Measurements from ENCODE around the gene TGM1. TPM values are rescaled to one million over a fixed set of nuclear protein-coding genes. Genes with fewer than 3 reads are reported as not detected.
"Not testable (repeated sequence)": the region's sequence is repeated elsewhere in the genome, so short reads cannot be mapped to it uniquely, and the experiment has no call there.

Gene TGM1
- total and polyA plus RNA-seq, 2 donors (not counting 1 experiment from before 2014, with no cell fraction given), result 2.7 to 11.9 TPM

- Histone ChIP-seq H3K27me3 (replicated peaks in 1 of 4; ENCODE audit: control extremely low read depth in 1 of 4, control insufficient read depth in 3 of 4, insufficient read depth in 4 of 4, low read length in 3 of 4) (no peaks in the 10 kb centered on the region), H3K79me2 (ENCODE audit: control insufficient read depth, insufficient read depth, low read length) (peaks cover 70% of the 10 kb centered on the region), H3K9ac (ENCODE audit: low read length) (no peak overlapping the region), H3K27ac (ENCODE audit: low read length in 2 of 2) (no peak overlapping the region), H3K4me3 (ENCODE audit: control extremely low read depth in 1 of 5, extremely low read depth in 1 of 5, insufficient read depth in 1 of 5, low read depth in 2 of 5, low read length in 4 of 5) (no peak overlapping the region), H3K4me1 (ENCODE audit: control insufficient read depth in 2 of 2, insufficient read depth in 2 of 2, low read length in 2 of 2) (peaks cover 10 to 14% of the 10 kb centered on the region in 2 donors), H2AFZ (ENCODE audit: insufficient read depth, low read depth, low read length, poor library complexity, severe bottlenecking) (no peak overlapping the region), H3K4me2 (replicated peaks; ENCODE audit: low read depth, low read length, poor library complexity, severe bottlenecking) (no peak overlapping the region), H3K36me3 (replicated peaks in 1 of 2; ENCODE audit: control extremely low read depth in 1 of 2, control insufficient read depth in 1 of 2, extremely low read depth in 1 of 2, insufficient read depth in 2 of 2, low read length in 1 of 2) (peaks cover 2 to 53% of the 10 kb centered on the region in 2 experiments), H4K20me1 (ENCODE audit: control insufficient read depth, insufficient read depth, low read length, poor library complexity, severe bottlenecking) (peaks cover 16% of the 10 kb centered on the region), H3K9me3 (ENCODE audit: control extremely low read depth in 1 of 3, control insufficient read depth in 2 of 3, insufficient read depth in 1 of 3, low read length in 2 of 3) (no peaks in the 10 kb centered on the region)
- no peak for ATAC-seq (ENCODE audit: low read depth)
- Mint-ChIP-seq H3K27me3 (no peaks in the 10 kb centered on the region), H3K9me3 (ENCODE audit: insufficient read depth) (no peaks in the 10 kb centered on the region), H3K4me3 (no peak overlapping the region), H3K4me1 (peaks cover 16% of the 10 kb centered on the region), H3K27ac (no peak overlapping the region)
- TF ChIP-seq EZH2 (IDR thresholded peaks at IDR 0.05; ENCODE audit: borderline replicate concordance, insufficient read depth, low read depth, low read length, poor library complexity, severe bottlenecking) (no peak), CTCF (IDR thresholded peaks at IDR 0.05) (no peak)
- POLR2A ChIA-PET, result interaction anchor here (1.0 kb wide), 1 partner anchor 16 kb away, joined by 3 read pairs; the partner anchor contains the start of gene IPO4
- intact Hi-C loops (cut with micrococcal nuclease), result no loop called here
- CTCF ChIA-PET, result interaction anchor here (0.8 to 1.0 kb wide), 4 partner anchors 9 to 125 kb away, joined by 3 to 5 read pairs (median 3); partner anchors contain the start of genes CHMP4A and MDP1
- no peak for DNase-seq
- 97% methylated on average over 6 of the region's 7 CpGs for WGBS (ENCODE audit: insufficient coverage)
Measured at GRCh38 chr14:24204163-24205146, 58.5 kb downstream of the TGM1 start.

- H3K27me3 ChIP-seq (replicated peaks in 1 of 4; ENCODE audit: control extremely low read depth in 1 of 4, control insufficient read depth in 3 of 4, insufficient read depth in 4 of 4, low read length in 3 of 4); H3K9me3 Mint-ChIP-seq (ENCODE audit: insufficient read depth); H3K4me2 ChIP-seq (replicated peaks; ENCODE audit: low read depth, low read length, poor library complexity, severe bottlenecking); H3K27ac ChIP-seq (ENCODE audit: low read length in 2 of 2); H3K27ac Mint-ChIP-seq; H3K9me3 ChIP-seq (ENCODE audit: control extremely low read depth in 1 of 3, control insufficient read depth in 2 of 3, insufficient read depth in 1 of 3, low read length in 2 of 3); H2AFZ ChIP-seq (ENCODE audit: insufficient read depth, low read depth, low read length, poor library complexity, severe bottlenecking); intact Hi-C loops (cut with micrococcal nuclease); DNase-seq; H3K9ac ChIP-seq (ENCODE audit: low read length); ATAC-seq (ENCODE audit: low read depth); H3K27me3 Mint-ChIP-seq; H3K4me3 Mint-ChIP-seq; H3K4me3 ChIP-seq (ENCODE audit: control extremely low read depth in 1 of 5, extremely low read depth in 1 of 5, insufficient read depth in 1 of 5, low read depth in 2 of 5, low read length in 4 of 5): not testable (repeated sequence)
- Histone ChIP-seq H3K79me2 (ENCODE audit: control insufficient read depth, insufficient read depth, low read length) (peaks cover 70% of the 10 kb centered on the region), H4K20me1 (ENCODE audit: control insufficient read depth, insufficient read depth, low read length, poor library complexity, severe bottlenecking) (peaks cover 16% of the 10 kb centered on the region), H3K36me3 (replicated peaks in 1 of 2; ENCODE audit: control extremely low read depth in 1 of 2, control insufficient read depth in 1 of 2, extremely low read depth in 1 of 2, insufficient read depth in 2 of 2, low read length in 1 of 2) (peaks cover 2 to 47% of the 10 kb centered on the region in 2 experiments), H3K4me1 (ENCODE audit: control insufficient read depth in 2 of 2, insufficient read depth in 2 of 2, low read length in 2 of 2) (peaks cover 14% of the 10 kb centered on the region in 2 donors)
- CTCF ChIA-PET, result interaction anchor here (1.0 kb wide), 1 partner anchor 124 kb away, joined by 5 read pairs; no protein-coding TSS in a partner anchor
- WGBS (ENCODE audit: insufficient coverage), result 100% methylated on average over 7 of the region's 16 CpGs
- H3K4me1 Mint-ChIP-seq, result peaks cover 25% of the 10 kb centered on the region
- POLR2A ChIA-PET, result interaction anchor here (0.7 to 1.0 kb wide), 2 partner anchors 9 to 15 kb away, joined by 3 read pairs; partner anchors contain the start of gene IPO4
Measured at GRCh38 chr14:24203249-24203886, 59.6 kb downstream of the TGM1 start.

DNA sequence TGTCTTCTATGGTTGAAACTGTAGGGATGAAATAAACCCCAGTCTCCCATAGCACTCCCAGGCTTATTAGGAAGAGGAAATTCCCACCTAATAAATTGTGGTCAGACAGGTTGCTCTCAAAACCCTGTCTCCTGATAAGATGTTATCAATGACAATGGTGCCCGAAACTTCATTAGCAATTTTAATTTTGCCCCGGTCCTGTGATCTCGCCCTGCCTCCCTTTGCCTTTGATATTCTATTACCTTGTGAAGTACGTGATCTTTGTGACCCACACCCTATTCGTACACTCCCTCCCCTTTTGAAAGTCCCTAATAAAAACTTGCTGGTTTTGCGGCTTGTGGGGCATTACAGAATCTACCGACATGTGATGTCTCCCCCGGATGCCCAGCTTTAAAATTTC, 60.4 kb downstream of the TGM1 start:
- WGBS (ENCODE audit: insufficient coverage), result 100% methylated on average over 4 of the region's 8 CpGs
- Histone ChIP-seq H3K4me1 (ENCODE audit: control insufficient read depth in 2 of 2, insufficient read depth in 2 of 2, low read length in 2 of 2) (peaks cover 10 to 13% of the 10 kb centered on the region in 2 donors), H4K20me1 (ENCODE audit: control insufficient read depth, insufficient read depth, low read length, poor library complexity, severe bottlenecking) (peaks cover 16% of the 10 kb centered on the region), H3K36me3 (replicated peaks in 1 of 2; ENCODE audit: control extremely low read depth in 1 of 2, control insufficient read depth in 1 of 2, extremely low read depth in 1 of 2, insufficient read depth in 2 of 2, low read length in 1 of 2) (peaks cover 2 to 38% of the 10 kb centered on the region in 2 experiments), H3K79me2 (ENCODE audit: control insufficient read depth, insufficient read depth, low read length) (peaks cover 66% of the 10 kb centered on the region)
- DNase-seq; H3K9ac ChIP-seq (ENCODE audit: low read length); CTCF ChIA-PET; H3K27ac ChIP-seq (ENCODE audit: low read length in 2 of 2); intact Hi-C loops (cut with micrococcal nuclease); H2AFZ ChIP-seq (ENCODE audit: insufficient read depth, low read depth, low read length, poor library complexity, severe bottlenecking); POLR2A ChIA-PET; H3K27me3 ChIP-seq (replicated peaks in 1 of 4; ENCODE audit: control extremely low read depth in 1 of 4, control insufficient read depth in 3 of 4, insufficient read depth in 4 of 4, low read length in 3 of 4); H3K9me3 Mint-ChIP-seq (ENCODE audit: insufficient read depth); H3K4me2 ChIP-seq (replicated peaks; ENCODE audit: low read depth, low read length, poor library complexity, severe bottlenecking); H3K27me3 Mint-ChIP-seq; ATAC-seq (ENCODE audit: low read depth); H3K4me3 Mint-ChIP-seq; H3K4me3 ChIP-seq (ENCODE audit: control extremely low read depth in 1 of 5, extremely low read depth in 1 of 5, insufficient read depth in 1 of 5, low read depth in 2 of 5, low read length in 4 of 5); H3K27ac Mint-ChIP-seq; H3K9me3 ChIP-seq (ENCODE audit: control extremely low read depth in 1 of 3, control insufficient read depth in 2 of 3, insufficient read depth in 1 of 3, low read length in 2 of 3): not testable (repeated sequence)
- H3K4me1 Mint-ChIP-seq, result peaks cover 23% of the 10 kb centered on the region

All from B cell (primary cell).